Measurements from ENCODE around the gene SLC5A11. TPM values are rescaled to one million over a fixed set of nuclear protein-coding genes. Genes with fewer than 3 reads are reported as not detected.

SLC5A11 gene
- total and polyA plus RNA-seq, 2 donors (not counting 1 experiment from before 2014, with no cell fraction given), result 0.62 to 0.84 TPM

DNA sequence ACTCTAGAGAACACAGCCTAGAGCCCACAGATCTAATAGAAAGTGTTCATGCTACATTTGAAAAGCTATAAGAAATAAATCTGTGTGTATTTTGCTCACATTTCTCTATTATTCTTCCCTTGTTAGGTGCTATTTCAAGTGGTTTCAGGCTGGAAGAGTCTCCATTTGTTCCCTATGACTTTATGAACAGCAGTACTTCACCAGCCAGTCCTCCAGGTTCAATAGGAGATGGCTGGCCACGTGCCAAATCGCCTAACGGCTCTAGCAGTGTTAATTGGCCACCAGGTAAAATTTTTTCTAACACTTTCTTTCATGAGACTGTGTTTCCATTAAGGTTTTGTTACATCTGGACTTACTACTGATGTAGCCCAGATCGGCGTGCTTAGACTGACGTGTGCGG is 30.7 kb upstream of the SLC5A11 start:
- H3K79me2 ChIP-seq (ENCODE audit: control insufficient read depth, insufficient read depth, low read length), result no peaks in the 10 kb centered on the region
- H3K4me1 ChIP-seq (ENCODE audit: control insufficient read depth in 2 of 2, insufficient read depth in 2 of 2, low read length in 2 of 2), result no peaks in the 10 kb centered on the region
- Mint-ChIP-seq H3K27me3 (no peaks in the 10 kb centered on the region), H3K4me3 (no peak overlapping the region), H3K9me3 (ENCODE audit: insufficient read depth) (no peaks in the 10 kb centered on the region), H3K4me1 (no peaks in the 10 kb centered on the region), H3K27ac (no peak overlapping the region)
- ChIA-PET CTCF (no interaction called here), POLR2A (no interaction called here)
- H2AFZ ChIP-seq (ENCODE audit: insufficient read depth, low read depth, low read length, poor library complexity, severe bottlenecking), result no peak overlapping the region
- ATAC-seq (ENCODE audit: low read depth), result no peak
- no peaks in the 10 kb centered on the region for H4K20me1 ChIP-seq (ENCODE audit: control insufficient read depth, insufficient read depth, low read length, poor library complexity, severe bottlenecking)
- TF ChIP-seq, protein P1, sequence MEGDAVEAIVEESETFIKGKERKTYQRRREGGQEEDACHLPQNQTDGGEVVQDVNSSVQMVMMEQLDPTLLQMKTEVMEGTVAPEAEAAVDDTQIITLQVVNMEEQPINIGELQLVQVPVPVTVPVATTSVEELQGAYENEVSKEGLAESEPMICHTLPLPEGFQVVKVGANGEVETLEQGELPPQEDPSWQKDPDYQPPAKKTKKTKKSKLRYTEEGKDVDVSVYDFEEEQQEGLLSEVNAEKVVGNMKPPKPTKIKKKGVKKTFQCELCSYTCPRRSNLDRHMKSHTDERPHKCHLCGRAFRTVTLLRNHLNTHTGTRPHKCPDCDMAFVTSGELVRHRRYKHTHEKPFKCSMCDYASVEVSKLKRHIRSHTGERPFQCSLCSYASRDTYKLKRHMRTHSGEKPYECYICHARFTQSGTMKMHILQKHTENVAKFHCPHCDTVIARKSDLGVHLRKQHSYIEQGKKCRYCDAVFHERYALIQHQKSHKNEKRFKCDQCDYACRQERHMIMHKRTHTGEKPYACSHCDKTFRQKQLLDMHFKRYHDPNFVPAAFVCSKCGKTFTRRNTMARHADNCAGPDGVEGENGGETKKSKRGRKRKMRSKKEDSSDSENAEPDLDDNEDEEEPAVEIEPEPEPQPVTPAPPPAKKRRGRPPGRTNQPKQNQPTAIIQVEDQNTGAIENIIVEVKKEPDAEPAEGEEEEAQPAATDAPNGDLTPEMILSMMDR (IDR thresholded peaks at IDR 0.05), result no peak
- TF ChIP-seq EZH2 (IDR thresholded peaks at IDR 0.05; ENCODE audit: borderline replicate concordance, insufficient read depth, low read depth, low read length, poor library complexity, severe bottlenecking), result no peak
- peaks cover 7 to 85% of the 10 kb centered on the region in 2 experiments for H3K36me3 ChIP-seq (replicated peaks in 1 of 2; ENCODE audit: control extremely low read depth in 1 of 2, control insufficient read depth in 1 of 2, extremely low read depth in 1 of 2, insufficient read depth in 2 of 2, low read length in 1 of 2)
- H3K27me3 ChIP-seq (replicated peaks in 1 of 4; ENCODE audit: control extremely low read depth in 1 of 4, control insufficient read depth in 3 of 4, insufficient read depth in 4 of 4, low read length in 3 of 4), result no peaks in the 10 kb centered on the region
- H3K4me3 ChIP-seq (ENCODE audit: control extremely low read depth in 1 of 5, extremely low read depth in 1 of 5, insufficient read depth in 1 of 5, low read depth in 2 of 5, low read length in 4 of 5), result no peak overlapping the region
- no peak for DNase-seq
- no peak overlapping the region for H3K27ac ChIP-seq (ENCODE audit: low read length in 2 of 2)
- intact Hi-C loops (cut with micrococcal nuclease), result no loop called here
- no peak overlapping the region for H3K4me2 ChIP-seq (replicated peaks; ENCODE audit: low read depth, low read length, poor library complexity, severe bottlenecking)
- WGBS (ENCODE audit: insufficient coverage), result 98% methylated on average over 7 of the region's 7 CpGs
- no peak overlapping the region for H3K9ac ChIP-seq (ENCODE audit: low read length)
- no peaks in the 10 kb centered on the region for H3K9me3 ChIP-seq (ENCODE audit: control extremely low read depth in 1 of 3, control insufficient read depth in 2 of 3, insufficient read depth in 1 of 3, low read length in 2 of 3)

DNA sequence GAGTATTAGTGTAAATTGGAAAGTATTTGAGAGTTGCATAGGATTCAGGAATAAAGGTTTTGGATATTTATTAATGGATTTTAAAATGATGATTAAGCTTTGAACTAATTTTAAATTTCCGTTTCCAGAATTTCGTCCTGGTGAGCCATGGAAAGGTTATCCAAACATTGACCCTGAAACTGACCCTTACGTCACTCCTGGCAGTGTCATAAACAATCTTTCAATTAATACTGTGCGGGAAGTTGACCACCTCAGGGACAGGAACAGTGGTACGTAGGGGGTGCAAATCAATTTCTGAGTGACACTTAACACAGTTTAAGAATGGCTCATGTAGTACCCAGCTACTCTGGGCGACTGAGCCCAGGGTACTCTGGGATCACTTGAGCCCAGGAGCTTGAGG is 29.1 kb upstream of the SLC5A11 start:
- no peak overlapping the region for H3K9ac ChIP-seq (ENCODE audit: low read length)
- no peaks in the 10 kb centered on the region for H3K4me1 ChIP-seq (ENCODE audit: control insufficient read depth in 2 of 2, insufficient read depth in 2 of 2, low read length in 2 of 2)
- DNase-seq, result no peak
- ChIA-PET POLR2A (no interaction called here), CTCF (no interaction called here)
- no peaks in the 10 kb centered on the region for H3K4me1 Mint-ChIP-seq
- H3K4me3 ChIP-seq (ENCODE audit: control extremely low read depth in 1 of 5, extremely low read depth in 1 of 5, insufficient read depth in 1 of 5, low read depth in 2 of 5, low read length in 4 of 5), result no peak overlapping the region
- TF ChIP-seq, protein P1 (IDR thresholded peaks at IDR 0.05), result no peak
- TF ChIP-seq EZH2 (IDR thresholded peaks at IDR 0.05; ENCODE audit: borderline replicate concordance, insufficient read depth, low read depth, low read length, poor library complexity, severe bottlenecking), result no peak
- H3K9me3 ChIP-seq (ENCODE audit: control extremely low read depth in 1 of 3, control insufficient read depth in 2 of 3, insufficient read depth in 1 of 3, low read length in 2 of 3), result no peaks in the 10 kb centered on the region
- WGBS (ENCODE audit: insufficient coverage), result 100% methylated on average over 5 of the region's 6 CpGs
- no peaks in the 10 kb centered on the region for H4K20me1 ChIP-seq (ENCODE audit: control insufficient read depth, insufficient read depth, low read length, poor library complexity, severe bottlenecking)
- H3K79me2 ChIP-seq (ENCODE audit: control insufficient read depth, insufficient read depth, low read length), result no peaks in the 10 kb centered on the region
- H3K27me3 ChIP-seq (replicated peaks in 1 of 4; ENCODE audit: control extremely low read depth in 1 of 4, control insufficient read depth in 3 of 4, insufficient read depth in 4 of 4, low read length in 3 of 4), result no peaks in the 10 kb centered on the region
- no peak overlapping the region for H3K4me2 ChIP-seq (replicated peaks; ENCODE audit: low read depth, low read length, poor library complexity, severe bottlenecking)
- H3K27me3 Mint-ChIP-seq, result no peaks in the 10 kb centered on the region
- no peak overlapping the region for H2AFZ ChIP-seq (ENCODE audit: insufficient read depth, low read depth, low read length, poor library complexity, severe bottlenecking)
- H3K27ac Mint-ChIP-seq, result no peak overlapping the region
- no peaks in the 10 kb centered on the region for H3K9me3 Mint-ChIP-seq (ENCODE audit: insufficient read depth)
- H3K27ac ChIP-seq (ENCODE audit: low read length in 2 of 2), result no peak overlapping the region
- no peak overlapping the region for H3K4me3 Mint-ChIP-seq
- intact Hi-C loops (cut with micrococcal nuclease), result no loop called here
- ATAC-seq (ENCODE audit: low read depth), result no peak
- H3K36me3 ChIP-seq (replicated peaks in 1 of 2; ENCODE audit: control extremely low read depth in 1 of 2, control insufficient read depth in 1 of 2, extremely low read depth in 1 of 2, insufficient read depth in 2 of 2, low read length in 1 of 2), result peaks cover 7 to 86% of the 10 kb centered on the region in 2 experiments

Measured in B cell (primary cell).